GM12878 (cell line): ENCODE measurements around the gene SLCO3A1. TPM values are rescaled to one million over a fixed set of nuclear protein-coding genes. Genes with fewer than 3 reads are reported as not detected.

Experiments
- ATF2 ChIP-seq: IDR thresholded peaks from 2 replicates; pipeline ENCODE4 v1.6.1; 2012; ENCODE audit warnings: low read length, inconsistent platforms
- ATF7 ChIP-seq: fragments of 450-650 bp; IDR thresholded peaks from 2 replicates; pipeline ENCODE4 v1.6.1; 2016; ENCODE audit warnings: low read depth, mild to moderate bottlenecking
- CEBPB ChIP-seq, 2 experiments: fragments of 150-350 bp in 1 of 2; IDR thresholded peaks; 2 replicates each; pipeline ENCODE4 v1.6.1; 2012 to 2014; ENCODE audit warnings: low read depth in 2 of 2, low read length in 2 of 2, borderline replicate concordance in 1 of 2, inconsistent platforms in 1 of 2
- ELK1 ChIP-seq: IDR thresholded peaks from 2 replicates; pipeline ENCODE4 v1.6.1; 2012; ENCODE audit warnings: low read depth, low read length, improper control_type of control experiment
- GATAD2B ChIP-seq: fragments of 450-650 bp; conservative IDR thresholded peaks from 2 replicates; pipeline ENCODE4 v1.6.1; 2017; ENCODE audit warnings: low read depth, mild to moderate bottlenecking, moderate library complexity
- HSF1 ChIP-seq: fragments of 150-350 bp; IDR thresholded peaks from 2 replicates; pipeline ENCODE4 v1.6.1; 2014; ENCODE audit warnings: mild to moderate bottlenecking, low read depth, low read length
- IKZF1 ChIP-seq: fragments of 450-650 bp; conservative IDR thresholded peaks from 2 replicates; pipeline ENCODE4 v1.6.1; 2017; ENCODE audit warnings: antibody characterized with exemption, mild to moderate bottlenecking
- IKZF2 ChIP-seq, 2 experiments: fragments of 450-650 bp; IDR thresholded peaks; 2 replicates each; pipeline ENCODE4 v1.6.1; 2017; ENCODE audit warnings: mild to moderate bottlenecking in 2 of 2, moderate library complexity in 2 of 2
- IRF4 ChIP-seq: IDR thresholded peaks from 2 replicates; pipeline ENCODE4 v1.6.1; 2011; ENCODE audit warnings: low read depth, low read length
- MEF2B ChIP-seq: fragments of 450-650 bp; IDR thresholded peaks from 2 replicates; pipeline ENCODE4 v1.6.1; 2018; ENCODE audit warnings: mild to moderate bottlenecking, moderate library complexity; ENCODE audit not compliant: partially characterized antibody, poor library complexity, severe bottlenecking
- MTA2 ChIP-seq: fragments of 450-650 bp; IDR thresholded peaks from 2 replicates; pipeline ENCODE4 v1.6.1; 2016; ENCODE audit warnings: low read depth, mild to moderate bottlenecking, moderate library complexity
- PBX3 ChIP-seq: IDR thresholded peaks from 2 replicates; pipeline ENCODE4 v1.6.1; 2011; ENCODE audit warnings: mild to moderate bottlenecking, low read depth, low read length, moderate library complexity; ENCODE audit not compliant: insufficient replicate concordance
- POLR2AphosphoS2 ChIP-seq: IDR thresholded peaks from 2 replicates; pipeline ENCODE4 v1.6.1; 2011; ENCODE audit warnings: low read depth, mild to moderate bottlenecking, low read length, improper control_type of control experiment, moderate library complexity
- REST ChIP-seq: IDR thresholded peaks from 2 replicates; pipeline ENCODE4 v1.6.1; 2012; ENCODE audit warnings: mild to moderate bottlenecking, low read depth, low read length
- SPI1 ChIP-seq: IDR thresholded peaks from 2 replicates; pipeline ENCODE4 v1.6.1; 2011; ENCODE audit warnings: low read depth, mild to moderate bottlenecking, low read length, moderate library complexity, borderline replicate concordance; ENCODE audit not compliant: insufficient read depth
- SRF ChIP-seq, 2 experiments: IDR thresholded peaks; 2 replicates each; pipeline ENCODE4 v1.6.1; 2011; ENCODE audit warnings: low read depth in 2 of 2, low read length in 2 of 2, mild to moderate bottlenecking in 1 of 2, moderate library complexity in 1 of 2
- TCF7 ChIP-seq: IDR thresholded peaks from 2 replicates; pipeline ENCODE4 v1.6.1; 2014; ENCODE audit warnings: antibody characterized with exemption, borderline replicate concordance
- ZNF384 ChIP-seq: IDR thresholded peaks from 2 replicates; pipeline ENCODE4 v1.6.1; 2012; ENCODE audit warnings: low read depth, mild to moderate bottlenecking, low read length, improper control_type of control experiment, borderline replicate concordance
- polyA plus RNA-seq, 11 experiments: library from polyadenylated mRNA; depleted of rRNA in 4 of 11; unstranded in 6 of 11; stranded (reverse) in 5 of 11; fragments of >200 nt; fragmentation: Nextera tagmentation in 4 of 11; fragmentation: Illumina TruSeq in 1 of 11; extraction: Ambion mirVana in 4 of 11; extraction: Trizol in 1 of 11; gene quantifications; 1 replicate in 1 of 11; 2 replicates in 10 of 11; pipeline versions ENCODE4 v1.2.1 to v1.2.3, GENCODE V29; 2011 to 2016; ENCODE audit warnings: inconsistent platforms in 2 of 11, missing spikeins in 2 of 11, low read depth in 1 of 11
- total RNA-seq, 4 experiments: library from RNA; depleted of rRNA in 3 of 4; stranded (reverse); fragments of >200 nt in 3 of 4; fragmentation: Illumina TruSeq in 1 of 4; extraction: Trizol in 1 of 4; gene quantifications; 2 replicates each; pipeline versions ENCODE4 v1.2.1 to v1.2.3, GENCODE V29; 2013 to 2021

SLCO3A1 gene
- total and polyA plus RNA-seq, 10 of the 15 experiments (the other 5 are each of a cell fraction or from before 2014, with no cell fraction given), result 0.05 to 5.9 (median 0.31) TPM

- no peak for TF ChIP-seq REST
- TF ChIP-seq ATF2, result 0 out of 2 replicates have a peak, but pooled peaks have one; percentile 37
- TF ChIP-seq CEBPB (IDR thresholded peaks at IDR 0.05; ENCODE audit: borderline replicate concordance in 1 of 2, low read depth in 2 of 2, low read length in 2 of 2), result no peak
- 0 out of 4 replicates have a peak, but pooled peaks of 1 of the 2 experiments have one; percentile 32 for TF ChIP-seq SRF (IDR thresholded peaks at IDR 0.05; ENCODE audit: low read depth in 2 of 2, low read length in 2 of 2)
- 0 out of 2 replicates have a peak, but pooled peaks have one; percentile 36 for TF ChIP-seq MTA2
- peak; percentile 70; the same call in 1 of the 2 replicates for TF ChIP-seq SPI1
- TF ChIP-seq MEF2B, result peak; percentile 76
- no peak for TF ChIP-seq HSF1
- TF ChIP-seq ATF7, result peak; percentile 74
- TF ChIP-seq IKZF1, result peak; percentile 84
- TF ChIP-seq IRF4, result peak; percentile 44; the same call in 1 of the 2 replicates
- no peak for TF ChIP-seq GATAD2B
- TF ChIP-seq TCF7, result no peak
- TF ChIP-seq IKZF2 (IDR thresholded peaks at IDR 0.05), result peak; percentile 86 to 88
- TF ChIP-seq PBX3, result no peak
- peak; percentile 77 for TF ChIP-seq ELK1
- TF ChIP-seq POLR2AphosphoS2, result no peak
- peak; percentile 84 for TF ChIP-seq ZNF384
These were observed 307.6 kb downstream of the SLCO3A1 start (continued) for GRCh38 chr15:92161039-92161670.
